Stimulated activated CD8-positive, alpha-beta memory T cell treated with anti-CD3 and anti-CD28 coated beads, Interleukin-15, amount 100 ng/mL, for 48 hours (primary cell): ENCODE results near the gene P2RY6.

Experiments
- DNase-seq, 2 donors: peaks; one replicate each; pipeline ENCODE4 v3.0.0-alpha.2; 2020; ENCODE audit warnings: low read depth in 2 of 2

Gene P2RY6

GRCh38 chr11:73236854-73237253, 35.3 kb upstream of the P2RY6 start:
- DNase-seq: peak in 1 of 2 donors; percentile 17

- DNase-seq: no peak
These were observed 34.5 kb upstream of the P2RY6 start for GRCh38 chr11:73237471-73238290.

- DNase-seq: no peak
These were observed 33.0 kb upstream of the P2RY6 start for GRCh38 chr11:73239111-73239521.

GRCh38 chr11:73239571-73240189, 32.5 kb upstream of the P2RY6 start:
- no peak for DNase-seq

- no peak for DNase-seq
These were observed 31.9 kb upstream of the P2RY6 start for GRCh38 chr11:73240190-73240781.

- no peak for DNase-seq
These were observed 30.8 kb upstream of the P2RY6 start for GRCh38 chr11:73241300-73241699.

GRCh38 chr11:73242251-73243092, 29.7 kb upstream of the P2RY6 start:
- DNase-seq: peak; percentile 54 to 60

- no peak for DNase-seq
These were observed 29.0 kb upstream of the P2RY6 start for GRCh38 chr11:73243093-73243485.

GRCh38 chr11:73244589-73245240, 27.4 kb upstream of the P2RY6 start:
- no peak for DNase-seq

GRCh38 chr11:73245461-73245860, 26.7 kb upstream of the P2RY6 start:
- DNase-seq: no peak

GRCh38 chr11:73246303-73246702, 25.8 kb upstream of the P2RY6 start:
- DNase-seq: no peak

- no peak for DNase-seq
These were observed 23.5 kb upstream of the P2RY6 start for GRCh38 chr11:73248526-73249185.

GRCh38 chr11:73249304-73249703, 22.8 kb upstream of the P2RY6 start:
- DNase-seq: no peak

GRCh38 chr11:73249853-73250783, 22.0 kb upstream of the P2RY6 start:
- no peak for DNase-seq

- DNase-seq: no peak
These were observed 19.5 kb upstream of the P2RY6 start for GRCh38 chr11:73252577-73253191.

- DNase-seq: no peak
These were observed 14.6 kb upstream of the P2RY6 start for GRCh38 chr11:73257342-73258103.

- no peak for DNase-seq
These were observed 13.8 kb upstream of the P2RY6 start for GRCh38 chr11:73258104-73259035.
